ENCODE data around the gene TOPBP1.
"Not testable (repeated sequence)": the region's sequence is repeated elsewhere in the genome, so short reads cannot be mapped to it uniquely, and the experiment has no call there.

The TOPBP1 gene

GRCh38 chr3:133572158-133573053 lies 89.3 kb downstream of the TOPBP1 start:
- DNase-seq (ENCODE audit: low read depth in 2 of 2), result no peak

DNA sequence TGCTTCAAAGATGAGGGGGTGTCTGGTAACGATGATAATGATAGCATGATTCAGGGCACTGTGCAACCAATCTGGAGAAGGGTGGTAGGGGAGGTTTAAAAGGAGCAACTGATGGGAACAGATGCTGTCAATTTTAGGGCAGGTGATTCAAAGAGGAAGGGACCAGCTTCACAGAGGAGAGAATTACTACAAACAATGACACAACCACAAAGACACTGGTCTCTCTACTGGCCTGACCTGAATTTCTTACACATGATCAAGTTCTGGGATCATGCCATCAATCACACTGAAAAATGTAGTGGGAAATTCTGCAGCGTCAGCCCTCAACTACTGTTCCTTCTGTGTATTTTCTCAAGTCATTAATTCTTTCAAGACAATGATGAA lies 90.8 kb downstream of the TOPBP1 start:
- DNase-seq (ENCODE audit: low read depth in 2 of 2), result no peak

- no peak for DNase-seq (ENCODE audit: low read depth in 2 of 2)
Measured at GRCh38 chr3:133570139-133570936, 91.4 kb downstream of the TOPBP1 start.

- DNase-seq (ENCODE audit: low read depth in 2 of 2), result no peak
Measured at GRCh38 chr3:133568294-133569014, 93.3 kb downstream of the TOPBP1 start.

- DNase-seq (ENCODE audit: low read depth in 2 of 2), result no peak
Measured at GRCh38 chr3:133563816-133564215, 97.9 kb downstream of the TOPBP1 start.

GRCh38 chr3:133563186-133563591 lies 98.6 kb downstream of the TOPBP1 start:
- no peak for DNase-seq (ENCODE audit: low read depth in 2 of 2)

DNA sequence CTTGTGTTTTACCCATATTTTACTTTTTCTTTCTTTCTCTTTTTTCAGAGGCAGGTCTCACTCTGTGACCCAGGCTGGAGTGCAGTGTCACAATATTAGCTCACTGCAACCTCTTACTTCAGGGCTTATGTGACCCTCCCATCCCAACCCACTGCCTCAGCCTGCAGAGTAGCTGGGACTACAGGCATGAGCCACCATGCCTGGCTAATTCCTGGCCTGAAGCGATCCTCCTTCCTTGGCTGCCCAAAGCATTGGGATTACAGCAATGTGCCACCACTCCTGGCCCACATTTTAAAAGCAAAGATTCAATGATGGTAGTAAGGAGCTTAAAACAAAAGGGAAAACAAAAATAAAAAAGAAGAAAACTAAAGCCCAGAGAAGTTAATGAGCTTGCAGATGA lies 99.4 kb downstream of the TOPBP1 start:
- DNase-seq (ENCODE audit: low read depth in 2 of 2), result no peak

DNA sequence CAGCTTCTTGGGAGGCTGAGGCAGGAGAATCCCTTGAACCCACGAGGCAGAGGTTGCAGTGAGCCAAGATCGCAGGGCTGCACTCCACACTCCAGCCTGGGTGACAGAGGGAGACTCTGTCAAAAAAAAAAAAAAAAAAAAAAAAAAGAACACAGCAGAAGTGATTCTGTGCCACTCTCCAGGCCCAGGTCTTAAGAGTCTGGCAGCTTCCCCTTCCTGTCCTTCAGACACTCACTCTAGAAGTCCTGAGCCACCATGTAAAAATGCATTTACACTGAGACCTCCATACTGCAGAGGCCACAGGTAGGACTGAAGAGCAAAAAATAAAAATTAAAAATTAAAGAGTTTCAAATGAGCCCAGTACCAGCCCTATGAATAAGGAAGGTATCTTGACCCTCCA lies 100.1 kb downstream of the TOPBP1 start:
- DNase-seq (ENCODE audit: low read depth in 2 of 2), result no peak

DNA sequence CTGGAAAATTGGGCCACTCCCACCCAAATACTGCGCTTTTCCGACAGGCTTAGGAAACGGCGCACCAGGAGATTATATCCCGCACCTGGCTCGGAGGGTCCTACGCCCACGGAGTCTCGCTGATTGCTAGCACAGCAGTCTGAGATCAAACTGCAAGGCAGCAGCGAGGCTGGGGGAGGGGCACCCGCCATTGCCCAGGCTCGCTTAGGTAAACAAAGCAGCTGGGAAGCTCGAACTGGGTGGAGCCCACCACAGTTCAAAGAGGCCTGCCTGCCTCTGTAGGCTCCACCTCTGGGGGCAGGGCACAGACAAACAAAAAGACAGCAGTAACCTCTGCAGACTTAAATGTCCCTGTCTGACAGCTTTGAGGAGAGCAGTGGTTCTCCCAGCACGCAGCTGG lies 110.2 kb downstream of the TOPBP1 start:
- not testable (repeated sequence) for DNase-seq (ENCODE audit: low read depth in 2 of 2)

Measured in stimulated activated CD4-positive, alpha-beta T cell treated with anti-CD3 and anti-CD28 coated beads, Interleukin-12 subunit alpha, Interleukin-12 subunit beta, amount 100 ng/mL, for 24 hours (primary cell).